Measurements from ENCODE around the gene ASIC4.

ASIC4 gene

GRCh38 chr2:219482674-219483405, 31.4 kb upstream of the ASIC4 start:
- DNase-seq = no peak

GRCh38 chr2:219483451-219484342, 30.6 kb upstream of the ASIC4 start:
- no peak for DNase-seq

GRCh38 chr2:219484343-219485200, 29.7 kb upstream of the ASIC4 start:
- DNase-seq = no peak

- DNase-seq = no peak
Observed at GRCh38 chr2:219485201-219485580, 29.1 kb upstream of the ASIC4 start.

GRCh38 chr2:219486380-219486959, 27.8 kb upstream of the ASIC4 start:
- DNase-seq = no peak

GRCh38 chr2:219488149-219488843, 26.0 kb upstream of the ASIC4 start:
- DNase-seq = no peak

- no peak for DNase-seq
Observed at GRCh38 chr2:219488844-219489194, 25.5 kb upstream of the ASIC4 start.

GRCh38 chr2:219489315-219489714, 25.0 kb upstream of the ASIC4 start:
- no peak for DNase-seq

- no peak for DNase-seq
Observed at GRCh38 chr2:219490186-219490585, 24.1 kb upstream of the ASIC4 start.

GRCh38 chr2:219490600-219491130, 23.6 kb upstream of the ASIC4 start:
- no peak for DNase-seq

- no peak for DNase-seq
Observed at GRCh38 chr2:219491278-219491963, 22.9 kb upstream of the ASIC4 start.

GRCh38 chr2:219492575-219492974, 21.7 kb upstream of the ASIC4 start:
- no peak for DNase-seq

- no peak for DNase-seq
Observed at GRCh38 chr2:219493086-219493485, 21.2 kb upstream of the ASIC4 start.

GRCh38 chr2:219494952-219495530, 19.2 kb upstream of the ASIC4 start:
- DNase-seq = no peak

- no peak for DNase-seq
Observed at GRCh38 chr2:219495531-219496122, 18.7 kb upstream of the ASIC4 start.

- no peak for DNase-seq
Observed at GRCh38 chr2:219496247-219496824, 17.9 kb upstream of the ASIC4 start.

GRCh38 chr2:219496825-219497494, 17.3 kb upstream of the ASIC4 start:
- no peak for DNase-seq

GRCh38 chr2:219497495-219498279, 16.6 kb upstream of the ASIC4 start:
- no peak for DNase-seq

Data from NCI-H187 (cell line).